PC-9 (cell line): ENCODE results near the gene CECR2. TPM values are rescaled to one million over a fixed set of nuclear protein-coding genes. Genes with fewer than 3 reads are reported as not detected.

ENCODE experiments used
- BruUV-seq: library from RNA; stranded (reverse); fragments of 400-500 nt; replicated peaks from 2 replicates; lab custom pipeline; 2021; lab: Mats Ljungman, UMichigan
- CTCF ChIA-PET: fragments of 300-600 bp; sonication (Branson Sonifier 250); formaldehyde crosslinking; loops from one replicate; lab custom pipeline; 2022; ENCODE audit warnings: antibody characterized with exemption; lab: Charles Lee
- POLR2A ChIA-PET: fragments of 300-600 bp; sonication (Branson Sonifier 250); formaldehyde crosslinking; loops from one replicate; lab custom pipeline; 2022; ENCODE audit warnings: antibody characterized with exemption; ENCODE audit not compliant: unreplicated experiment; lab: Charles Lee
- DNase-seq, 2 experiments: peaks; one replicate each; pipeline versions ENCODE4 v3.0.0 to v3.0.0-alpha.2; 2015 to 2022; ENCODE audit warnings: mixed read lengths in 1 of 2
- H2AFZ ChIP-seq: fragments of 200-600 bp; sonication (generic); 2 replicates; pipeline ENCODE4 v1.8.1; 2017; ENCODE audit warnings: antibody characterized with exemption
- H3F3A ChIP-seq: fragments of 200-600 bp; sonication (generic); 2 replicates; pipeline ENCODE4 v1.8.1; 2017; ENCODE audit warnings: antibody characterized with exemption, mild to moderate bottlenecking, low read depth; ENCODE audit not compliant: insufficient read depth
- H3K27ac ChIP-seq: fragments of 200-600 bp; sonication (generic); 2 replicates; pipeline ENCODE4 v1.6.1; 2016; ENCODE audit warnings: mixed run types
- H3K27me3 ChIP-seq: fragments of 200-600 bp; sonication (generic); 2 replicates; pipeline ENCODE4 v1.6.1; 2016; ENCODE audit warnings: low read depth, mixed run types; ENCODE audit not compliant: insufficient read depth
- H3K36me3 ChIP-seq: fragments of 200-600 bp; sonication (generic); 2 replicates; pipeline ENCODE4 v1.6.1; 2016; ENCODE audit warnings: low read depth, mixed run types
- H3K4me1 ChIP-seq: fragments of 200-600 bp; sonication (generic); replicated peaks from 2 replicates; pipeline ENCODE4 v1.6.1; 2016; ENCODE audit warnings: mixed run types; ENCODE audit not compliant: insufficient read depth
- H3K4me2 ChIP-seq: fragments of 200-600 bp; sonication (generic); 2 replicates; pipeline ENCODE4 v1.6.1; 2017; ENCODE audit warnings: mixed run types
- H3K4me3 ChIP-seq: fragments of 200-600 bp; sonication (generic); 2 replicates; pipeline ENCODE4 v1.6.1; 2016; ENCODE audit warnings: mixed run types
- H3K79me2 ChIP-seq: fragments of 200-600 bp; sonication (generic); 2 replicates; pipeline ENCODE4 v1.6.1; 2017; ENCODE audit warnings: low read depth, mixed run types
- H3K9me2 ChIP-seq: fragments of 200-600 bp; sonication (generic); 2 replicates; pipeline ENCODE4 v1.8.1; 2017; ENCODE audit warnings: mild to moderate bottlenecking; ENCODE audit not compliant: insufficient read depth
- H3K9me3 ChIP-seq: fragments of 200-600 bp; sonication (generic); 2 replicates; pipeline ENCODE4 v1.8.1; 2016; ENCODE audit warnings: low read depth; ENCODE audit not compliant: insufficient read depth
- H4K20me1 ChIP-seq: fragments of 200-600 bp; sonication (generic); 2 replicates; pipeline ENCODE4 v1.8.1; 2017; ENCODE audit not compliant: insufficient read depth
- CTCF ChIP-seq: fragments of 200-600 bp; sonication (generic); conservative IDR thresholded peaks from 2 replicates; pipeline ENCODE4 v1.6.1; 2017; ENCODE audit warnings: mixed run types, antibody characterized with exemption, mild to moderate bottlenecking, moderate library complexity
- EZH2 ChIP-seq: fragments of 200-600 bp; sonication (generic); IDR thresholded peaks from 2 replicates; pipeline ENCODE4 v1.8.0; 2017; ENCODE audit warnings: antibody characterized with exemption, low read depth
- intact Hi-C: fragments of 100-400 bp; cut with micrococcal nuclease; formaldehyde crosslinking; loops from one replicate; pipeline ENCODE4 v1.10.0; 2022; ENCODE audit not compliant: unreplicated experiment
- total RNA-seq: library from RNA; stranded (reverse); gene quantifications from 2 replicates; pipeline ENCODE4 v1.2.3, GENCODE V29; 2021

The CECR2 gene
- total RNA-seq, 1 experiment from 2014 or later, result not detected

- Histone ChIP-seq H2AFZ (no peak overlapping the region), H3K4me3 (no peak overlapping the region), H3K9me2 (no peaks in the 10 kb centered on the region), H3F3A (no peaks in the 10 kb centered on the region; the same call in 1 of the 2 replicates), H3K79me2 (no peaks in the 10 kb centered on the region), H3K27me3 (no peaks in the 10 kb centered on the region), H3K36me3 (no peaks in the 10 kb centered on the region), H4K20me1 (no peaks in the 10 kb centered on the region), H3K27ac (no peak overlapping the region), H3K4me2 (peak overlapping the region; percentile 19; the same call in 1 of the 2 replicates), H3K9me3 (no peaks in the 10 kb centered on the region), H3K4me1 (no peaks in the 10 kb centered on the region)
- intact Hi-C loops, result no loop called here
- ChIA-PET POLR2A (no interaction called here), CTCF (interaction anchor here (0.7 kb wide), 1 partner anchor 12 kb away, joined by 3 read pairs; no protein-coding TSS in a partner anchor)
- TF ChIP-seq EZH2 (no peak), CTCF (no peak)
- BruUV-seq, result no TSS peak
- DNase-seq, result no peak
These were observed 200.8 kb downstream of the CECR2 start for GRCh38 chr22:17569971-17570511.

- peak; percentile 39 to 43 for DNase-seq
- Histone ChIP-seq H3K4me1 (peaks cover 7% of the 10 kb centered on the region; the same call in 1 of the 2 replicates), H3K36me3 (no peaks in the 10 kb centered on the region), H3F3A (peaks cover 8% of the 10 kb centered on the region), H3K4me2 (peak overlapping the region; percentile 23), H2AFZ (no peak overlapping the region), H3K4me3 (no peak overlapping the region), H3K79me2 (no peaks in the 10 kb centered on the region), H4K20me1 (no peaks in the 10 kb centered on the region), H3K9me3 (no peaks in the 10 kb centered on the region), H3K27me3 (no peaks in the 10 kb centered on the region), H3K9me2 (no peaks in the 10 kb centered on the region), H3K27ac (no peak overlapping the region)
- no TSS peak for BruUV-seq
- no peak for TF ChIP-seq CTCF
- no peak for TF ChIP-seq EZH2
- intact Hi-C loops, result no loop called here
- CTCF ChIA-PET, result interaction anchor here (0.6 to 0.7 kb wide), 2 partner anchors 12 to 63 kb away, joined by 3 to 5 read pairs; no protein-coding TSS in a partner anchor
- POLR2A ChIA-PET, result interaction anchor here (0.5 to 0.7 kb wide), 3 partner anchors 21 to 1560 kb away, joined by 3 to 7 read pairs (median 4); no protein-coding TSS in a partner anchor
These were observed 201.8 kb downstream of the CECR2 start for GRCh38 chr22:17570851-17571631.

DNA sequence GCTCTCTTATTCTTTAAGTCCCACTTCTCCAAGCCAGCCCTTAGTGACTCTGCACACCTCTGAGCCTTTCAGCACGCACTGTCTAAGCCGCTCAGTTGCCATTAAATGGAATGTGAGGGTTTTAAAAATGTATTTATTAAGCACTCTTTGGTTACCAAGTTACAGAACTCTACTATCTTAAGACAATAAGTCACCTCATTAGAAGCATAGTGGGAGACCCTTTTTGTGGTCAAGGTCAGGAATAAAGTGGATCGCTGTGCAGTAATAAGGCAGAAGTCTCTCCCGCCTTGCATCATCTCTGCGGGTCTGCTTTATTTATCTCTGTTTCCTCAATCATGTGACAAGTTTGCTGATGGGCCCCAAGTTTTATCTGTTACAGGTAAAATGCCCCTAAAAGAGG is 205.9 kb downstream of the CECR2 start:
- Histone ChIP-seq H3K9me3 (no peaks in the 10 kb centered on the region), H3F3A (peaks cover 15% of the 10 kb centered on the region), H3K4me1 (peaks cover 14% of the 10 kb centered on the region; the same call in 1 of the 2 replicates), H3K4me2 (no peak overlapping the region), H3K4me3 (no peak overlapping the region), H4K20me1 (no peaks in the 10 kb centered on the region), H3K27ac (no peak overlapping the region), H3K79me2 (no peaks in the 10 kb centered on the region), H3K36me3 (no peaks in the 10 kb centered on the region), H3K27me3 (no peaks in the 10 kb centered on the region), H2AFZ (no peak overlapping the region), H3K9me2 (no peaks in the 10 kb centered on the region)
- no TSS peak for BruUV-seq
- DNase-seq, result no peak
- intact Hi-C loops, result no loop called here
- TF ChIP-seq EZH2 (no peak), CTCF (no peak)
- ChIA-PET POLR2A (no interaction called here), CTCF (no interaction called here)
